G401 (cell line): ENCODE measurements around the gene ABAT. TPM values are rescaled to one million over a fixed set of nuclear protein-coding genes. Genes with fewer than 3 reads are reported as not detected.

Experiments
- DNase-seq: peaks from one replicate; pipeline ENCODE4 v3.0.0-alpha.2; 2015; ENCODE audit warnings: low spot score
- in situ Hi-C: cut with HindIII; loops from 2 replicates; pipeline ENCODE4 v1.10.0; 2016; ENCODE audit warnings: low sequenced_read_pairs, mixed read lengths
- total RNA-seq: library from RNA; depleted of rRNA; stranded (reverse); fragments of >200 nt; shearing (Covaris generic); gene quantifications from 2 replicates; pipeline ENCODE4 v1.2.3, GENCODE V29; 2014; rRNA removed

ABAT gene
- total RNA-seq, 1 experiment from 2014 or later, result 8.0 TPM

DNA sequence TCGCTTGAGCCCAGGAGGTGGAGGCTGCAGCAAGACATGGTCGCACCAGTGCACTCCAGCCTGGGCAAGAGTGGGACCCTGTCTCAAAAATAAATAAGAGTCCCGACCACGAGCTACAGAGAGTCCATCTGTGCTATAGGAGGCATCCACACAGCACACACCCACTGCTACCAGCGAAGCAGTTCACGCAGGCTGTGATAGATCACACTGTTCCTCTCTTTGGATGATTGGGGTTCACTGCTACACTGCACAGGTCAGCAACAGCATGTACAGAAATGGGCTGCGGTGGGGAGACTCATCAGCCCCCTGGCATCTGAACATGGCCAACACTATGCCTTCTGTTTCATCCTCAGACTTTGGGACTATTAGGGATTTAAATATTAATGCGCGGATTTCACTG lies 157.0 kb downstream of the ABAT start:
- no peak for DNase-seq
- in situ Hi-C loops, result no loop called here

DNA sequence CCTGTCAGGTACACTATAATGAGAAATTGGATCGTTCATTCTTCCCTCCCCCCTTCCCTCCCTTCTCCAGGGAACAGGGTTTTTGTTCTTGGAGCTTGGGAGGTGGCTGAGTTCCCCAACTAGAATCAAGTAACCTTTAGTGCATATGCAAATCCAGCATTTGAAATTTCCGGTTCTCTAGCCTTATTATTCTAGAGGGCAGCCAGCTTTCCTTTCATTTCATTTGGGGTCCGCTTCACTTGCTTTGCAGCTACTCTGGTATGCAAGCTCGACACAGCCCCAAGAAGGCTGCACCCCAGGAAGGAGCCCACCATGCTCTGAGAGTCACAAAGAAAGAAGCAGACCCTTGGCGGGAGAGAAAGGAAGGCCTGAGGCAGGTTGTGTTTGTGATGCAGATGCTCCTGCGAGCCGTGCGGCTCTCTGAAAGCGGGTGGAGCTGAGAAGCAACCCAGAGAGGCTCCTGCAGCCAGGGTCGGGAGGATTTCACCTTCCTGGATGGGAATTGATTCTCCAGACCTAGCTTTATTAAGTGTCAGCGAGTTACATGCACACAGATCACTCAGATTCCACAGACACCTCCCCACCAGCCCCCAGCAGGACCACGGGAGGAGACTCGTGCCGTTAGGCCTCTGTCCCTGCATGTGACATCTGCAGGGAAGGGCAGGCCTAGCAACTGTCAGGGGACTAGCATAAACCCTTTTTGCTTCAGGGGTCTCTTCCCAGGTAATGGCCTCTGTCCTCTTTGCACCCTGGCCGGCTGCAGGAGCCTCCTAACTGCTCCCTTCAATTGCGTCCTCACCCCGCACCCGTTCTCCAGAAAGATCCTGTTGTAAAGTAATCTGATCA lies 157.7 kb downstream of the ABAT start:
- DNase-seq, result no peak
- in situ Hi-C loops, result no loop called here

DNA sequence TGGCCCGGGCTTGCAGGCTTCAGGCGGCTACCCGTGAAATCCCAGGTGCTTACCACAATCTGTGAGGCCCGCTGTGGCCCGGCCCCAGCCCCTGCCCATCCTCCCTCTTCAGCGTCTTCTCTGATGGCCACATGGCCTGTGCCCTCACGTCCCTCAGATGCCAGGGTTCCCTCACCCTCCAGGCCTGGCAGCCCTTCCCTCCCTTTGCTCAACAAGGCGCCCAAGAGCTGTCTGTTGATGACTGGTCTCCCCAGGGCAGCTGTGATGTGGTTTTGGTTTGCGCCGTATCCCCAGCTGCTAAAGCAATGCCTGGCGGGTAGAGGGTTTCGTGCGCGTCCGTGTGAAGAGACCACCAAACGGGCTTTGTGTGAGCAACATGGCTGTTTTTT lies 158.3 kb downstream of the ABAT start:
- no peak for DNase-seq

More for the DNA sequence above, 158.3 kb downstream of the ABAT start:
- in situ Hi-C loops, result no loop called here

Other genes starting within 250 kb of the ABAT start
- gene TMEM114, start 84.1 kb upstream of the ABAT start, total RNA-seq, result not detected in 2 replicates
- gene METTL22, start 52.9 kb upstream of the ABAT start, total RNA-seq, result 9.1 and 19.8 TPM in 2 replicates
- gene TMEM186, start 123.0 kb downstream of the ABAT start, total RNA-seq, result 9.0 and 14.3 TPM in 2 replicates
- gene PMM2, start 123.2 kb downstream of the ABAT start, total RNA-seq, result 28.4 and 36.3 TPM in 2 replicates
- gene CARHSP1, start 194.4 kb downstream of the ABAT start, total RNA-seq, result 114 and 150 TPM in 2 replicates
- not detected in 2 replicates for gene LITAFD, start 207.7 kb downstream of the ABAT start, total RNA-seq